ENCODE results near the gene ZNF710. TPM values are rescaled to one million over a fixed set of nuclear protein-coding genes. Genes with fewer than 3 reads are reported as not detected.

Gene ZNF710
- total and polyA plus RNA-seq, 9 of the 15 experiments (the other 6 are each of a cell fraction or from before 2014, with no cell fraction given): 0.56 to 14.2 (median 5.2) TPM

DNA sequence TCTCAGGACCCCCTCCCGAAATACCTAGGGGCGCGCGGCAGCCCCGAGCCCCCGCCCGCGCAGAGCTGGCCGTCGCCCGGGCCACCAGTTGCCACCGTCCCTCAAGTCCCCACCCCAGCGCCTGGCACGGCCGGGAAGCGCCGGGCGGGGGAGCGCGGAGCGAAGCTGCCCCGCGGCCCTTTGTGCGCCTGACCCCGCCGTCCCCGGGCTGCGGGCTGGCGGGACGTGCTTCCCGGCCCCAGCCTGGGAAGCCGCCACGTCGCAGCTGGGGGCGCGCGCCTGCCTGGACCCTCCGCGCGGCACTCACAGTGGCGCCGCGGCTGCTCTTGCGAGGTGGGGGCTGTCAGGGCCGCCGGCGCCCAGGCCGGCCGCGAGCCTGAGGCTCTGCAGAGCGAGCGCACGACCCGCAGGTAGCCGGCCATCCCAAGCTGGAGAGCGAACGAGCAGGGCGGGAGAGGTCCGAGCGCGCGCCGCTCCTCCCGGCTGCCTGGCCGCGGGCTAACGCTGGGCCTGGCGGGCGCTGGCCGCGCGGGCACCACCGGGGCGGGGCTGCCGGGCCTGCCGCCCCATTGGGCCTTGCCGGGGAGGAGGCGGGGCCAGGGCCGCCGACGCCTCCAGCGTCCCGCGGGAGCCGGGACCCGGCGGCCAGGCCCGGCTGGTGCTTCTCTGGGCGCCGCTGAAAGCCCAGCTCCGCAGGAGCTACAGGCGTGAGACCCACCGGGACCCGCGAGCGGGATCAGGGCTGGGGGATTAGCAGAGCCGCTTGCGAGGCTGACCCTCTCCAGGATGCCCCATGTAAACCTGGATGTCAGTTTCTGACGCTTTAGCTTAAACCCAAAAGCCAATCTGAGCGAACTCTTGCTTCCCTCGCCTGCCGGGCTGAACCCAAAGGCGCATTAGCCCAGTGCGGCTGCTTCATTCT, 101.1 kb downstream of the ZNF710 start, which contains the start of gene IDH2 (continued):
- TF ChIP-seq, protein P1, sequence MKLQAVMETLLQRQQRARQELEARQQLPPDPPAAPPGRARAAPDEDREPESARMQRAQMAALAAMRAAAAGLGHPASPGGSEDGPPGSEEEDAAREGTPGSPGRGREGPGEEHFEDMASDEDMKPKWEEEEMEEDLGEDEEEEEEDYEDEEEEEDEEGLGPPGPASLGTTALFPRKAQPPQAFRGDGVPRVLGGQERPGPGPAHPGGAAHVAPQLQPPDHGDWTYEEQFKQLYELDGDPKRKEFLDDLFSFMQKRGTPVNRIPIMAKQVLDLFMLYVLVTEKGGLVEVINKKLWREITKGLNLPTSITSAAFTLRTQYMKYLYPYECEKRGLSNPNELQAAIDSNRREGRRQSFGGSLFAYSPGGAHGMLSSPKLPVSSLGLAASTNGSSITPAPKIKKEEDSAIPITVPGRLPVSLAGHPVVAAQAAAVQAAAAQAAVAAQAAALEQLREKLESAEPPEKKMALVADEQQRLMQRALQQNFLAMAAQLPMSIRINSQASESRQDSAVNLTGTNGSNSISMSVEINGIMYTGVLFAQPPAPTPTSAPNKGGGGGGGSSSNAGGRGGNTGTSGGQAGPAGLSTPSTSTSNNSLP (IDR thresholded peaks at IDR 0.05; ENCODE audit: borderline replicate concordance, low read depth, low read length): no peak
- TF ChIP-seq ETV5 (CRISPR knock-in tag; IDR thresholded peaks at IDR 0.05; ENCODE audit: low read depth) (0 out of 2 replicates have a peak, but pooled peaks have one; percentile 39), CCNT2 (IDR thresholded peaks at IDR 0.05; ENCODE audit: borderline replicate concordance, extremely low read depth, insufficient read length, low read depth, low read length) (peak; percentile 46), ATF7 (IDR thresholded peaks at IDR 0.05) (peak; percentile 36), FUS (optimal IDR thresholded peaks at IDR 0.05; ENCODE audit: low read depth, low read length) (peak; percentile 29), SAP30 (IDR thresholded peaks at IDR 0.05; ENCODE audit: borderline replicate concordance, insufficient read depth, low read depth, low read length, poor library complexity, severe bottlenecking) (no peak), ZNF668 (CRISPR knock-in tag; IDR thresholded peaks at IDR 0.05) (no peak), YY1 (IDR thresholded peaks at IDR 0.05; ENCODE audit: borderline replicate concordance in 1 of 3, control insufficient read depth in 1 of 3, extremely low read depth in 1 of 3, insufficient read depth in 3 of 3, insufficient read length in 1 of 3, insufficient replicate concordance in 2 of 3, low read depth in 1 of 3, low read length in 2 of 3) (peak in 1 of 3 experiments; percentile 67)
- TF ChIP-seq, protein P2, sequence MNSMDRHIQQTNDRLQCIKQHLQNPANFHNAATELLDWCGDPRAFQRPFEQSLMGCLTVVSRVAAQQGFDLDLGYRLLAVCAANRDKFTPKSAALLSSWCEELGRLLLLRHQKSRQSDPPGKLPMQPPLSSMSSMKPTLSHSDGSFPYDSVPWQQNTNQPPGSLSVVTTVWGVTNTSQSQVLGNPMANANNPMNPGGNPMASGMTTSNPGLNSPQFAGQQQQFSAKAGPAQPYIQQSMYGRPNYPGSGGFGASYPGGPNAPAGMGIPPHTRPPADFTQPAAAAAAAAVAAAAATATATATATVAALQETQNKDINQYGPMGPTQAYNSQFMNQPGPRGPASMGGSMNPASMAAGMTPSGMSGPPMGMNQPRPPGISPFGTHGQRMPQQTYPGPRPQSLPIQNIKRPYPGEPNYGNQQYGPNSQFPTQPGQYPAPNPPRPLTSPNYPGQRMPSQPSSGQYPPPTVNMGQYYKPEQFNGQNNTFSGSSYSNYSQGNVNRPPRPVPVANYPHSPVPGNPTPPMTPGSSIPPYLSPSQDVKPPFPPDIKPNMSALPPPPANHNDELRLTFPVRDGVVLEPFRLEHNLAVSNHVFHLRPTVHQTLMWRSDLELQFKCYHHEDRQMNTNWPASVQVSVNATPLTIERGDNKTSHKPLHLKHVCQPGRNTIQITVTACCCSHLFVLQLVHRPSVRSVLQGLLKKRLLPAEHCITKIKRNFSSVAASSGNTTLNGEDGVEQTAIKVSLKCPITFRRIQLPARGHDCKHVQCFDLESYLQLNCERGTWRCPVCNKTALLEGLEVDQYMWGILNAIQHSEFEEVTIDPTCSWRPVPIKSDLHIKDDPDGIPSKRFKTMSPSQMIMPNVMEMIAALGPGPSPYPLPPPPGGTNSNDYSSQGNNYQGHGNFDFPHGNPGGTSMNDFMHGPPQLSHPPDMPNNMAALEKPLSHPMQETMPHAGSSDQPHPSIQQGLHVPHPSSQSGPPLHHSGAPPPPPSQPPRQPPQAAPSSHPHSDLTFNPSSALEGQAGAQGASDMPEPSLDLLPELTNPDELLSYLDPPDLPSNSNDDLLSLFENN (IDR thresholded peaks at IDR 0.05; ENCODE audit: low read depth in 2 of 2, low read length in 2 of 2): peak in 1 of 2 experiments; percentile 11; a peak in 1 of 4 replicates
- TF ChIP-seq, protein P3, sequence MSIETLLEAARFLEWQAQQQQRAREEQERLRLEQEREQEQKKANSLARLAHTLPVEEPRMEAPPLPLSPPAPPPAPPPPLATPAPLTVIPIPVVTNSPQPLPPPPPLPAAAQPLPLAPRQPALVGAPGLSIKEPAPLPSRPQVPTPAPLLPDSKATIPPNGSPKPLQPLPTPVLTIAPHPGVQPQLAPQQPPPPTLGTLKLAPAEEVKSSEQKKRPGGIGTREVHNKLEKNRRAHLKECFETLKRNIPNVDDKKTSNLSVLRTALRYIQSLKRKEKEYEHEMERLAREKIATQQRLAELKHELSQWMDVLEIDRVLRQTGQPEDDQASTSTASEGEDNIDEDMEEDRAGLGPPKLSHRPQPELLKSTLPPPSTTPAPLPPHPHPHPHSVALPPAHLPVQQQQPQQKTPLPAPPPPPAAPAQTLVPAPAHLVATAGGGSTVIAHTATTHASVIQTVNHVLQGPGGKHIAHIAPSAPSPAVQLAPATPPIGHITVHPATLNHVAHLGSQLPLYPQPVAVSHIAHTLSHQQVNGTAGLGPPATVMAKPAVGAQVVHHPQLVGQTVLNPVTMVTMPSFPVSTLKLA (conservative IDR thresholded peaks at IDR 0.05): no peak

Data from K562 (cell line).